ENCODE results near the gene HOXB9. TPM values are rescaled to one million over a fixed set of nuclear protein-coding genes. Genes with fewer than 3 reads are reported as not detected.
A peak's percentile ranks its signal among the peaks of the same experiment; 100 is the strongest.

Gene HOXB9
- total RNA-seq, 4 donors from 2014 or later = 13.7 to 47.5 (median 24.9) TPM

DNA sequence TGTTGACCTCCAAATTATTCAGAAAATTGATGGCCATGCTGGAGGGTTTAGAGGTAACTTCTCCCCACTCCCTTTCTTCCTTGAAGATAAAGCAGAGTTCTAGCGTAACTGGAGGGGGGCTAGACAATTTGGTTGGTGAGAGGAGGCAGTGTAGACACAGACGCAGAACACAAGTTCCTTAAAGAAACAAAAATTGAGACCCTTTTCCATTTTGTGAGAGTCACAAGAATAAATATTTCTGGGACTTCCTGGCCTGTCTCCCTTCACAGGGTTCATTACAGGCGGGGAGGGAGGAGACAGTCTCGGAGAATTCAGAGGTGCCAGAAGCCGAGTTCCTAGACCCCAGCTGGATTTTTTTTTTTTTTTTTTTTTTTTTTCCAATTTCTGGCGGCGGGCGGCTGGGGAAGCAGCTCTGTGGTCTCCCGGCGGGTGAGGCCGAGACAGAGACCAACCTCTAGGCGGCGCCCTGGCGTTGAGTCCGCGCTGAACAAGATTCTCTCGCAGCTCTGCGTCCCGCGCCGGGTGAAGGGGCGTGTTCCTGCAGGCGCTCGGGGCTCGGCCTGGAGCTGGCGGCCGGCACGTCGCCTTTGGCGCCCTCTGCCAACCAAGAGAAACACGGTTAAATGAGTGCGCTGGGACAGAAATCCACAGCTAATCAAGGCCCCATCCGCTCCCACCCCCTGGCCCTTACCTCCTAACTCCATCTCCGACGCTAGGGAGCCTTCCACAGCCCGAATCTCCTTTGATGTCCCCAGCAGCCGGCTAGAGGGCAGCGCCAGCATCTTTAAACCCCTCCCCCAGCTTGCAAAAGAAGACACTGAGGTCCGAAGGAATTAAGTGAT lies 10.2 kb upstream of the HOXB9 start:
- no peak for TF ChIP-seq POLR2A (IDR thresholded peaks at IDR 0.05)
- TF ChIP-seq, protein P1, sequence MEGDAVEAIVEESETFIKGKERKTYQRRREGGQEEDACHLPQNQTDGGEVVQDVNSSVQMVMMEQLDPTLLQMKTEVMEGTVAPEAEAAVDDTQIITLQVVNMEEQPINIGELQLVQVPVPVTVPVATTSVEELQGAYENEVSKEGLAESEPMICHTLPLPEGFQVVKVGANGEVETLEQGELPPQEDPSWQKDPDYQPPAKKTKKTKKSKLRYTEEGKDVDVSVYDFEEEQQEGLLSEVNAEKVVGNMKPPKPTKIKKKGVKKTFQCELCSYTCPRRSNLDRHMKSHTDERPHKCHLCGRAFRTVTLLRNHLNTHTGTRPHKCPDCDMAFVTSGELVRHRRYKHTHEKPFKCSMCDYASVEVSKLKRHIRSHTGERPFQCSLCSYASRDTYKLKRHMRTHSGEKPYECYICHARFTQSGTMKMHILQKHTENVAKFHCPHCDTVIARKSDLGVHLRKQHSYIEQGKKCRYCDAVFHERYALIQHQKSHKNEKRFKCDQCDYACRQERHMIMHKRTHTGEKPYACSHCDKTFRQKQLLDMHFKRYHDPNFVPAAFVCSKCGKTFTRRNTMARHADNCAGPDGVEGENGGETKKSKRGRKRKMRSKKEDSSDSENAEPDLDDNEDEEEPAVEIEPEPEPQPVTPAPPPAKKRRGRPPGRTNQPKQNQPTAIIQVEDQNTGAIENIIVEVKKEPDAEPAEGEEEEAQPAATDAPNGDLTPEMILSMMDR (IDR thresholded peaks at IDR 0.05) = peak in 4 of 6 experiments; percentile 53 to 69 (median 66)
- Histone ChIP-seq H3K9me3 (no peaks in the 10 kb centered on the region), H3K4me1 (peaks cover 0 to 63% (median 3%) of the 10 kb centered on the region in 4 donors), H3K4me3 (peak overlapping the region in 1 of 4 donors; percentile 26), H3K27me3 (peaks cover 0 to 6% of the 10 kb centered on the region in 2 donors), H3K36me3 (no peaks in the 10 kb centered on the region), H3K27ac (peak overlapping the region in 2 of 4 donors; percentile 8 to 41)
- peak; percentile 43 to 94 (median 89) for DNase-seq

DNA sequence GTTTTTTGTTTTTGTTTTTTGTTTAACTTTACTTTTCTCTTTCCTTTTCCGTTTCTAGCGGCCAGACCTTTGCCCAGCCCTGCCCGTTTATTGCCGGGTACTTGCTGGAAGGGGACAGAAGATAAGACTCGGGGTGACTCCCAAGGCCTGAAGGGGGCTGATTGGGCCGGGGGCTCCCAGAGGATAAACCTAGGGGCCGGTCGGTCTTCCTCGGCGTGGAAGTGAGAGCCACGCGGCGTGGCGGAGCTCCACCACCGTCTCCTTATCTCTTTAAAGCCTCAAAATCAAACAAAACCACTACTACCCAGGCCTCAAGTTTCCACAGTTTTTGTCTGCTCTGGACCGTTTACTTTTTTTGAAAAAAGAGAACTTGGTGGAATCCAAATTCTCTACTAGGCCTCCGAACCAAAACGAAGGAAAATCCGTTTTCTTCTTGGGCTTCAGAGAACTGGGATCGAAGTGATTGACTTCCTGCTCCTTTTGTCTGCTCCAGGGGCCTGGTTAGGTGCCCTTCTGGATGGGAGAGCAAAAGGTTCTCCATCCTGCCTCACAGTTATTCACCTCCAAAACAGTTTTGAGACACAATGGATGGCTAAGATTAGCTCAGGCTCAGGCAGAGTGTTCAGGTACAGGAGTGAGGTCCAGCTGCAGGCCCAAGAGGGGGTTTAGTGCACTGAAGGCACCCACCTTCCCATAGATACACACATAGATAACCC lies 8.5 kb upstream of the HOXB9 start:
- peak in 2 of 3 donors; percentile 77 to 82 for DNase-seq

DNA sequence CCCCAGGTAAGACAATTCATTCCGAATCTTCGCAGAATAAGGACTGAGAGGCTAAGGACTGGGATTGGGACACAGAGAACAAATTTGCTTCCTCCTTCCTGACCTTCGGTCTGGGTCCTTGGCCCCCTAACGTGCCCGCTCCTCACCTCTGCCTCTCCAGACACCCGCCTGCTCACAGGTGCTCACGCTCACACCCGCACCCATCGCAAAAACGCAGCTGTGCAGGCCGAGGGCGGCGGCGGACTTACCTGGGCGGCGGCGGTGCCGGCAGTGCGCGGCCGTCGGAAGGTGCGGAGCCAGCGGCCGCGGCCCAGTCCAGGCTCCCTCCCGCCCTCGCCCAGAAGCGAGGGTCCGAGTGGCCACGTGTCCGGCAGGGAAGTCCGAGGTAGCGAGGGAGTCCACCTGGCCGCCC lies 7.1 kb upstream of the HOXB9 start:
- Histone ChIP-seq H3K9me3 (no peaks in the 10 kb centered on the region), H3K36me3 (no peaks in the 10 kb centered on the region), H3K27ac (peak overlapping the region in 3 of 4 donors; percentile 66 to 79 (median 70)), H3K4me1 (peaks cover 0 to 64% (median 3%) of the 10 kb centered on the region in 4 donors), H3K27me3 (peaks cover 0 to 15% of the 10 kb centered on the region in 2 donors), H3K4me3 (peak overlapping the region in 3 of 4 donors; percentile 12 to 52 (median 40))
- no peak for TF ChIP-seq POLR2A (IDR thresholded peaks at IDR 0.05)
- TF ChIP-seq, protein P1 (IDR thresholded peaks at IDR 0.05) = no peak
- peak in 2 of 3 donors; percentile 47 to 68 for DNase-seq

More for the DNA sequence above, 8.5 kb upstream of the HOXB9 start:
- Histone ChIP-seq H3K9me3 (no peaks in the 10 kb centered on the region), H3K27ac (peak overlapping the region in 3 of 4 donors; percentile 66 to 79 (median 70)), H3K4me3 (peak overlapping the region in 1 of 4 donors; percentile 52), H3K4me1 (peaks cover 0 to 64% (median 3%) of the 10 kb centered on the region in 4 donors), H3K27me3 (peaks cover 0 to 8% of the 10 kb centered on the region in 2 donors), H3K36me3 (no peaks in the 10 kb centered on the region)
- TF ChIP-seq, protein P1 (IDR thresholded peaks at IDR 0.05) = no peak
- no peak for TF ChIP-seq POLR2A (IDR thresholded peaks at IDR 0.05)

DNA sequence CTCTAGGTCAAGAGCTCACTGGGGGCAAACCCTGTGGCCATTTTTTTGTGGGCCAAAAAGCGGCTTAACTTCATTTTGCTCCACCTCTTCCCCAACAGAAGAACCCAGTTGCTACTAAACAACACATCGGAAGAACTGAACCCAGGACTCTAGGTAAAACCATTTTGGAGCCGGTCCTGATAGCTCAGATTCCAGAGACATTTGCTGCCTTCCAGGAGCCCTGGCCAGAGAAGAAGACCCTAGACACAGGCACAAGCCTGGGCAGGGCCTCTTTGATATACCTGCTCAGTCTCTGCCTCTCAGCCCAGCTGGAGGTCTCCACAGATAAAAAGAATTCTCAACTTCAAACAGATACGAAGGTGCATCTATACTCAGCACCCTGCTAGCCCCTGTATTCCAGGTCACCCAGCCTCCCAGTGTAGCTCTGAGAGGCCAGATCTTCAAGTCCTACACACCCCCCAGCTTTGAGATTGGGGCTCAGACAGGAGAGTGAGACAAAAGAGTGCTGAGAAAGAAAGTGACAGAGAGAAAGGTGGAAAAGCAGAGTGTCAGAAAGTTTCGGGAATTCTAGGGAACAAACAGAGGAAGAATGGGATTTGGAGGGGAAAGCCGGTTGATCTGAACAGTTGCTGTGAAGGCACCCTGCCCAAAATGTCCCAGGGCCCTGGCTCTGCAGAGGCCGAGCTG lies 6.6 kb upstream of the HOXB9 start:
- Histone ChIP-seq H3K27ac (peak overlapping the region in 3 of 4 donors; percentile 66 to 79 (median 70)), H3K4me3 (peak overlapping the region in 3 of 4 donors; percentile 12 to 52 (median 40)), H3K27me3 (peaks cover 0 to 15% of the 10 kb centered on the region in 2 donors)

More for the DNA sequence above, 6.6 kb upstream of the HOXB9 start:
- Histone ChIP-seq H3K4me1 (peaks cover 0 to 64% (median 4%) of the 10 kb centered on the region in 4 donors), H3K36me3 (no peaks in the 10 kb centered on the region), H3K9me3 (no peaks in the 10 kb centered on the region)
- peak in 1 of 3 donors; percentile 40 for DNase-seq
- TF ChIP-seq, protein P1 (IDR thresholded peaks at IDR 0.05) = no peak
- no peak for TF ChIP-seq POLR2A (IDR thresholded peaks at IDR 0.05)
